ENCODE measurements around the gene IL32.
A peak's percentile ranks its signal among the peaks of the same experiment; 100 is the strongest.

IL32 gene

GRCh38 chr16:3027983-3028715, 37.3 kb upstream of the IL32 start:
- peak; percentile 93 to 96 for DNase-seq

- no peak for DNase-seq
Observed at GRCh38 chr16:3028716-3029319, 36.6 kb upstream of the IL32 start.

- peak in 1 of 2 donors; percentile 48 for DNase-seq
Observed at GRCh38 chr16:3029491-3030221, 35.8 kb upstream of the IL32 start.

- DNase-seq = no peak
Observed at GRCh38 chr16:3030222-3031212, 34.9 kb upstream of the IL32 start.

GRCh38 chr16:3032624-3033023, 32.8 kb upstream of the IL32 start:
- DNase-seq = no peak

- no peak for DNase-seq
Observed at GRCh38 chr16:3035289-3035971, 30.0 kb upstream of the IL32 start.

GRCh38 chr16:3035972-3036725, 29.3 kb upstream of the IL32 start:
- DNase-seq = no peak

GRCh38 chr16:3036726-3037315, 28.6 kb upstream of the IL32 start, which contains the start of gene BICDL2:
Gene BICDL2 (minus strand): TSS chr16:3036944. CDS start chr16:3035496, 1,448 bp downstream.
- DNase-seq = no peak

- DNase-seq = no peak
Observed at GRCh38 chr16:3038256-3038655, 27.2 kb upstream of the IL32 start.

- DNase-seq = no peak
Observed at GRCh38 chr16:3038896-3039295, 26.5 kb upstream of the IL32 start.

GRCh38 chr16:3042376-3042775, 23.1 kb upstream of the IL32 start:
- no peak for DNase-seq

- DNase-seq = no peak
Observed at GRCh38 chr16:3044708-3045107, 20.7 kb upstream of the IL32 start.

- DNase-seq = no peak
Observed at GRCh38 chr16:3045758-3046640, 19.4 kb upstream of the IL32 start, which contains the start of gene MMP25. Gene MMP25 (plus strand): TSS chr16:3046561. CDS start chr16:3046918, 357 bp downstream.

- no peak for DNase-seq
Observed at GRCh38 chr16:3046641-3047386, 18.6 kb upstream of the IL32 start.

GRCh38 chr16:3047387-3047720, 18.1 kb upstream of the IL32 start:
- no peak for DNase-seq

GRCh38 chr16:3049921-3050481, 15.4 kb upstream of the IL32 start:
- no peak for DNase-seq

GRCh38 chr16:3050487-3050886, 15.0 kb upstream of the IL32 start:
- no peak for DNase-seq

GRCh38 chr16:3051009-3051408, 14.4 kb upstream of the IL32 start:
- no peak for DNase-seq

GRCh38 chr16:3051494-3051893, 13.9 kb upstream of the IL32 start:
- DNase-seq = no peak
